Caco-2 (cell line): Measurements from ENCODE around the gene RPL18A. TPM values are rescaled to one million over a fixed set of nuclear protein-coding genes. Genes with fewer than 3 reads are reported as not detected.

Experiments used
- BruUV-seq: library from RNA; stranded (reverse); fragments of 400-500 nt; replicated peaks from 2 replicates; lab custom pipeline; 2021; lab: Mats Ljungman, UMichigan
- CTCF ChIA-PET: fragments of 300-600 bp; sonication (Branson Sonifier 250); formaldehyde crosslinking; loops from one replicate; lab custom pipeline; 2022; ENCODE audit warnings: antibody characterized with exemption; lab: Charles Lee
- POLR2A ChIA-PET: fragments of 300-600 bp; sonication (Branson Sonifier 250); formaldehyde crosslinking; loops from one replicate; lab custom pipeline; 2022; ENCODE audit warnings: antibody characterized with exemption; lab: Charles Lee
- DNase-seq, 2 experiments: peaks; one replicate each; pipeline versions ENCODE4 v3.0.0 to v3.0.0-alpha.2; 2020 to 2022
- H3K27me3 ChIP-seq: replicated peaks from 2 replicates; pipeline ENCODE4 v1.6.0; 2011; ENCODE audit warnings: low read length; ENCODE audit not compliant: control insufficient read depth, insufficient read depth
- H3K36me3 ChIP-seq: 2 replicates; pipeline ENCODE4 v1.5.1; 2011; ENCODE audit warnings: low read length; ENCODE audit not compliant: control insufficient read depth, insufficient read depth
- H3K4me1 ChIP-seq: fragments of 250-450 bp; sonication (Bioruptor Pico); 2 replicates; pipeline ENCODE4 v1.5.1; 2020; ENCODE audit warnings: mild to moderate bottlenecking
- H3K4me3 ChIP-seq: 2 replicates; pipeline ENCODE4 v1.5.1; 2011; ENCODE audit warnings: low read depth, mild to moderate bottlenecking, control low read depth, low read length
- H3K9me3 ChIP-seq: fragments of 250-450 bp; sonication (Bioruptor Pico); 2 replicates; pipeline ENCODE4 v1.5.1; 2020; ENCODE audit warnings: mild to moderate bottlenecking, moderate library complexity
- H3K27ac Mint-ChIP-seq: one replicate; pipeline ENCODE4 v1.8.0; 2022; ENCODE audit warnings: mixed read lengths; ENCODE audit not compliant: unreplicated experiment
- H3K27me3 Mint-ChIP-seq: one replicate; pipeline ENCODE4 v1.8.0; 2022; ENCODE audit warnings: mixed read lengths; ENCODE audit not compliant: insufficient read depth, unreplicated experiment
- H3K36me3 Mint-ChIP-seq: one replicate; pipeline ENCODE4 v1.8.0; 2022; ENCODE audit warnings: mild to moderate bottlenecking, mixed read lengths; ENCODE audit not compliant: insufficient read depth, unreplicated experiment
- H3K4me1 Mint-ChIP-seq: one replicate; pipeline ENCODE4 v1.8.0; 2022; ENCODE audit warnings: low read depth, mixed read lengths; ENCODE audit not compliant: unreplicated experiment
- H3K4me3 Mint-ChIP-seq: one replicate; pipeline ENCODE4 v1.8.0; 2022; ENCODE audit warnings: mild to moderate bottlenecking, moderate library complexity, mixed read lengths; ENCODE audit not compliant: unreplicated experiment
- H3K9me3 Mint-ChIP-seq: one replicate; pipeline ENCODE4 v1.8.0; 2022; ENCODE audit warnings: mixed read lengths; ENCODE audit not compliant: unreplicated experiment
- CTCF ChIP-seq, 2 experiments: fragments of 200-600 bp in 1 of 2; IDR thresholded peaks; 1 replicate in 1 of 2; 2 replicates in 1 of 2; pipeline versions ENCODE4 v1.5.1 to v1.8.0; 2011 to 2022; ENCODE audit warnings: antibody characterized with exemption in 1 of 2, control low read depth in 1 of 2, inconsistent platforms in 1 of 2, low read depth in 1 of 2, low read length in 1 of 2, mild to moderate bottlenecking in 1 of 2, moderate library complexity in 1 of 2; ENCODE audit not compliant: insufficient read depth in 1 of 2, severe bottlenecking in 1 of 2, unreplicated experiment in 1 of 2
- intact Hi-C: fragments of 100-400 bp; cut with micrococcal nuclease; formaldehyde crosslinking; loops from one replicate; pipeline ENCODE4 v1.10.0; 2022; ENCODE audit not compliant: unreplicated experiment
- total RNA-seq: library from RNA; stranded (reverse); gene quantifications from 2 replicates; pipeline ENCODE4 v1.2.3, GENCODE V29; 2022

Gene RPL18A
- total RNA-seq, 1 experiment from 2014 or later, result 1,599 TPM

GRCh38 chr19:17837972-17838371 lies 21.7 kb upstream of the RPL18A start:
- no peak for DNase-seq
- H3K36me3 ChIP-seq, result no peaks in the 10 kb centered on the region
- H3K9me3 ChIP-seq, result no peaks in the 10 kb centered on the region
- H3K4me1 ChIP-seq, result no peaks in the 10 kb centered on the region
- ChIA-PET POLR2A (no interaction called here), CTCF (no interaction called here)
- no peaks in the 10 kb centered on the region for H3K27me3 ChIP-seq
- Mint-ChIP-seq H3K36me3 (no peaks in the 10 kb centered on the region), H3K9me3 (no peaks in the 10 kb centered on the region), H3K4me1 (no peaks in the 10 kb centered on the region), H3K27me3 (peaks cover 3% of the 10 kb centered on the region), H3K4me3 (no peak overlapping the region), H3K27ac (no peak overlapping the region)
- no TSS peak for BruUV-seq
- no peak overlapping the region for H3K4me3 ChIP-seq
- intact Hi-C loops, result no loop called here
- TF ChIP-seq CTCF (IDR thresholded peaks at IDR 0.05; ENCODE audit: insufficient read depth in 1 of 2, low read depth in 1 of 2, low read length in 1 of 2, severe bottlenecking in 1 of 2, unreplicated experiment in 1 of 2), result no peak

- ChIA-PET CTCF (no interaction called here), POLR2A (no interaction called here)
- BruUV-seq, result no TSS peak
- no peak overlapping the region for H3K4me3 ChIP-seq
- Mint-ChIP-seq H3K27me3 (peaks cover 3% of the 10 kb centered on the region), H3K27ac (no peak overlapping the region), H3K4me1 (no peaks in the 10 kb centered on the region), H3K36me3 (no peaks in the 10 kb centered on the region), H3K9me3 (no peaks in the 10 kb centered on the region), H3K4me3 (no peak overlapping the region)
- no peaks in the 10 kb centered on the region for H3K36me3 ChIP-seq
- intact Hi-C loops, result no loop called here
- no peaks in the 10 kb centered on the region for H3K27me3 ChIP-seq
- DNase-seq, result no peak
- H3K9me3 ChIP-seq, result no peaks in the 10 kb centered on the region
- H3K4me1 ChIP-seq, result no peaks in the 10 kb centered on the region
- no peak for TF ChIP-seq CTCF (IDR thresholded peaks at IDR 0.05; ENCODE audit: insufficient read depth in 1 of 2, low read depth in 1 of 2, low read length in 1 of 2, severe bottlenecking in 1 of 2, unreplicated experiment in 1 of 2)
Observed at GRCh38 chr19:17840019-17840418, 19.7 kb upstream of the RPL18A start.

- CTCF ChIA-PET, result no interaction called here
- Histone ChIP-seq H3K9me3 (no peaks in the 10 kb centered on the region), H3K4me1 (no peaks in the 10 kb centered on the region), H3K36me3 (no peaks in the 10 kb centered on the region), H3K4me3 (no peak overlapping the region), H3K27me3 (no peaks in the 10 kb centered on the region)
- no peak overlapping the region for H3K4me3 Mint-ChIP-seq
- TF ChIP-seq CTCF (IDR thresholded peaks at IDR 0.05; ENCODE audit: insufficient read depth in 1 of 2, low read depth in 1 of 2, low read length in 1 of 2, severe bottlenecking in 1 of 2, unreplicated experiment in 1 of 2), result no peak
- POLR2A ChIA-PET, result no interaction called here
- no peak overlapping the region for H3K27ac Mint-ChIP-seq
- BruUV-seq, result no TSS peak
- intact Hi-C loops, result no loop called here
- H3K27me3 Mint-ChIP-seq, result no peaks in the 10 kb centered on the region
- no peaks in the 10 kb centered on the region for H3K9me3 Mint-ChIP-seq
- H3K36me3 Mint-ChIP-seq, result no peaks in the 10 kb centered on the region
- H3K4me1 Mint-ChIP-seq, result no peaks in the 10 kb centered on the region
- no peak for DNase-seq
Observed at GRCh38 chr19:17841371-17841809, 18.3 kb upstream of the RPL18A start.
